ENCODE results near the gene WIPF1.

GRCh38 chr2:174580951-174581350 is 16.7 kb downstream of the WIPF1 start:
- TF ChIP-seq CTCF (IDR thresholded peaks at IDR 0.05) (no peak), POLR2A (IDR thresholded peaks at IDR 0.05) (no peak)

Measured in body of pancreas (tissue), 4 donors.